ENCODE results near the gene ANKRD18A.
"Not testable (repeated sequence)": the region's sequence is repeated elsewhere in the genome, so short reads cannot be mapped to it uniquely, and the experiment has no call there.

ANKRD18A gene

DNA sequence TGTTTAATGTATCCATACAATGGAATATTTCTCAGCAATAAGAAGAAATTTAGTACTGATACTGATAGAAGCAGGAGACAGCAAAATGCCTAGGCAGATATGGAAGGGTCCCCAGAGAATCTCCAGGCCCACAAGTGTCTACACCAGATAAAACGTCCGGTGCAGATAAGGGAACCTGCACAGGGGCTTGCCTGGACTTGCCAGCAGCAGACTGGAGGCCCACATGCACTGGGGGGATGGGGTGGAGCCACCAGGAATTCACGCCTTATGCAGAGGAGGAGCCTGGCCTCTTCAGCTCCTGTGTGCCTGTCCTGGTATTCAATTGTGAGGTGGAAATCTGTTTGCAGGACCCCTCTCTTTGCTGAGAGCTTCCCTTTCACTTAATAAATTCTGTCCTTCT is 36.6 kb downstream of the ANKRD18A start:
- not testable (repeated sequence) for H3K27ac ChIP-seq

DNA sequence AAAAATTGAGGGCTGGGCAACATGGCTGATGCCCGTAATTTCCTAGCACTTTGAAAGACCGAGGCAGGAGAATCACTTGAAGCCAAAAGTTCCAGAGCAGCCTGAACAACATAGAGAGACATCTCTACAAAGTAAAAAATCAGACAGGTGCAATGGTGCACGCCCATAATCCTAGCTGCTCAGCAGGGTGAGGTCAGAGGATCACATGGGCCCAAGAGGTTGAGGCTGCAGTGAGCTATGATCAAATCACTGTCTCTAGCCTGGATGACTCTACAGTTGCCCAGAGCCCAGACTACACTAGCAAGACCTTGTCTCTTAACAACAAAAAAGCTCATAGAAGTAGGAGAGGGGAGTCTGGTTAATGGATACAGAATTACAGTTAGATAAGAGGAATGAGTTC is 40.3 kb downstream of the ANKRD18A start:
- H4K20me1 ChIP-seq, H3K9ac ChIP-seq: not testable (repeated sequence)

More for the DNA sequence above, 36.6 kb downstream of the ANKRD18A start:
- H3K36me3 ChIP-seq; H3K4me3 ChIP-seq; H4K20me1 ChIP-seq; H3K27me3 ChIP-seq; H3K9ac ChIP-seq; H3K9me3 ChIP-seq (replicated peaks in 1 of 11); H3K4me2 ChIP-seq; H3K4me1 ChIP-seq: not testable (repeated sequence)

DNA sequence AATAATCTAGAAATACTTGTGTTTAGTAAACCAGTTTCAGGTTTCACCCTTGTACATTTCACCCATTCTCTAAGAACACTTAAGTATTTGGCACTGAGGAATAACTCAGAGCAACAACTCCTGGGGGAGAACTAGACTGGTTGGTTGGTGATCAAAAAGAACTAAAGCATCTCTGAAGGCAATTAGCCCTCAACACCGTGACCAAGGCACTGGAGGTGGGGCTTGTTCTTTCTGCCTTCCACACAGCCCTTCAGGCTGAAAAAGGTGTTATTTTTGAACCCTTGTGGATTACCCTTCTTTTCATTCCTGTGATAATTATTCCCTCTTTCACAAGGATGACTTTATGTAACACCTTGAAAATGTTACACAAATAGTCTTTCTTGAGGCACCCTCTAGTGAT is 44.2 kb downstream of the ANKRD18A start:
- not testable (repeated sequence) for H3K9ac ChIP-seq, H3K4me2 ChIP-seq
- peaks cover 0 to 16% (median 6%) of the 10 kb centered on the region in 10 experiments; a peak in 9 of 20 replicates for H3K4me1 ChIP-seq

More for the DNA sequence above, 40.3 kb downstream of the ANKRD18A start:
- H3K9me3 ChIP-seq (replicated peaks in 1 of 11); H3K27me3 ChIP-seq; H3K27ac ChIP-seq; H3K4me3 ChIP-seq; H3K36me3 ChIP-seq; H3K4me1 ChIP-seq; H3K4me2 ChIP-seq: not testable (repeated sequence)

DNA sequence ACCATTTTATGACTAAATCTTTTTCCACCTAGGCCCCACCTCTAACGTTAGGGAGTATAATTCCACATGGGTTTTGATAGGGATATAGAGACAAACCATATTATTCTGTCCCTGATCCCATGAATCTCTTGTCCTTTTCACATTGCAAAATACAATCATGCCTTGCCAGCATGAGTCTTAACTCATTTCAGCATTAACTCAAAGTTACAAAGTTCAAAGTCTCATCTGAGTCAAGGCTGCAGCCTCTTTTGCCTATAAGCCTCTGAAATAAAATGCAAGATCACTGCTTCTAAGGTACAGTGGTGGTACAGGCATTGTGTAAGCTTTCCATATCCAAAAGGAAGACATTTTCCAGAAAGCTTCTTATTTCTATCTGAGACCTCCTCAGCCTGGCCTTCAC is 54.3 kb downstream of the ANKRD18A start:
- H3K27ac ChIP-seq, result not testable (repeated sequence)

More for the DNA sequence above, 44.2 kb downstream of the ANKRD18A start:
- H4K20me1 ChIP-seq; H3K9me3 ChIP-seq (replicated peaks in 1 of 11); H3K4me3 ChIP-seq; H3K36me3 ChIP-seq; H3K27ac ChIP-seq; H3K27me3 ChIP-seq: not testable (repeated sequence)

DNA sequence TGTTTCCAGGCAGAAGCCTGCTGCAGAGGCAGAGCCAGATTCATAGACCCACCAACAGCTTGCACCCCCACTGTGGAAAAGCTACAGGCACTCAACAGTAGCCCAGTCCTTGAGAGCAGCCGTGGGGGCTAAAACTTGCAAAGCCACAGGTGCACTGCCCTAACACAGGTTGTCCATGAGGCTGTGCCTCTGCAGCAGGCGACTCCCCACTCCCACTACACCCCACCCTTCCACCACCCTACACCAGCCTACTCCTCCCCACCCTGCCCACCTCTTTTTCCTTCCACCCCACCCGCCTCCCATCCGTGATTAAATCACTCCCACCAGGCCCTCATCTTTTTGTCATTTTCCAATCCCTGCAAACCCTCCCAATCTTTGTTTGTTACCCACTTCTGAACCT is 55.2 kb downstream of the ANKRD18A start:
- H3K36me3 ChIP-seq; H3K4me1 ChIP-seq; H3K9me3 ChIP-seq (replicated peaks in 1 of 11); H3K27ac ChIP-seq; H3K4me3 ChIP-seq; H3K9ac ChIP-seq; H3K27me3 ChIP-seq; H3K4me2 ChIP-seq; H4K20me1 ChIP-seq: not testable (repeated sequence)

More for the DNA sequence above, 54.3 kb downstream of the ANKRD18A start:
- not testable (repeated sequence) for H3K4me2 ChIP-seq; H3K9me3 ChIP-seq (replicated peaks in 1 of 11); H3K4me3 ChIP-seq; H4K20me1 ChIP-seq; H3K27me3 ChIP-seq; H3K36me3 ChIP-seq; H3K9ac ChIP-seq; H3K4me1 ChIP-seq

DNA sequence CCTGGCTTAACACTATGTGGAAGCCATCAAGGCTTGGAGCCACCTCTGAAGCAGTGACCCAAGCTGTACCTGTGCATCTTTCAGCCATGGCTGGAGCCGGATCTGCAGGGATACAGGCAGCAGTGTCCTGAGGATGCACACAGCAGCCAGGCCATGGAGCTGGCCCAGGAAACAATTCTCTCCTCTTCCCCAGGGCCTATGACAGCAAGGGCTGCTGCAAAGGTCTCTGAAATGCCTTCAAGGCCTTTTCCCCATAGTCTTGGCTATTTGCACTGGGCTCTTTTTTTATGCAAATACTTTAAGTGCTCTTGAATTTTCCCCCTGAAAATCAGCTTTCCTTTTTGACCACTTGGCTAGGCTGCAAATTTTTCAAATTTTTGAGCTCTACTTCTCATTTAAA is 56.5 kb downstream of the ANKRD18A start:
- not testable (repeated sequence) for H4K20me1 ChIP-seq; H3K4me3 ChIP-seq; H3K4me2 ChIP-seq; H3K36me3 ChIP-seq; H3K27me3 ChIP-seq; H3K4me1 ChIP-seq; H3K9me3 ChIP-seq (replicated peaks in 1 of 11); H3K27ac ChIP-seq; H3K9ac ChIP-seq

DNA sequence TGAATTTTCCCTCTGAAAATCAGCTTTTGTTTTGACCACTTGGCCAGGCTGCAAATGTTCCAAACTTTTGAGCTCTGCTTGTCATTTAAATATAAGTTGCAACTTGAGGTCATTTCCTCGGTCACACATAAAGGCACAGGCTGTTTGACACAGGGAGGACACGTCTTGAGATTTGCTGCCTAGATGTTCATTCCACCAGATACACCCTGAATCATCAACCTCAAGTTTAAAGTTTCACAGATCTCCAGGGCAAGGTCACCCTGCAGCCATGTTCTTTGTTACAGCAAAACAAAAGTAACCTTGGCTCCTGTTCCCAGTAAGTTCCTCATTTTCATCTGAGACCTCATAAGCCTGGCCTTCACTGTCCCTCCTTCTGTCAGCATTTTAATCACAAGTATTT is 59.3 kb downstream of the ANKRD18A start:
- not testable (repeated sequence) for H3K27ac ChIP-seq; H3K36me3 ChIP-seq; H3K4me2 ChIP-seq; H4K20me1 ChIP-seq; H3K9ac ChIP-seq; H3K9me3 ChIP-seq (replicated peaks in 1 of 11); H3K27me3 ChIP-seq; H3K4me3 ChIP-seq; H3K4me1 ChIP-seq

DNA sequence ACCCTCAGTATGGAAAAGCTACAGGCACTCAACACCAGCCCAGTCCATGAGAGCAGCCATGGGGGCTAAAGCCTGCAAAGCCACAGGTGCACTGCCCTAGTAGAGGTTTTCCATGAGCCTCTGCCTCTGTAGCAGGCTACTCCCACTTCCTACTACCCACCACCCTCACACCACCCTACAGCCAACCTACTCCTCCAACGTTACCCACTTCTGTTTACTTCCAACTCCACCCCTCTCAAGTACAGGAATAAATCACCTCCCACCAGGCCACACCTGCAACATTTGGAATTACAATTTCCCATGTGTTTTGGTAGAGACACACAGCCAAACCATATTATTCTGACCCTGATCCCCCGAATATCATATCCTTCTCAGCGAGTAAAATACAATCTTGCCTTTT is 61.2 kb downstream of the ANKRD18A start:
- not testable (repeated sequence) for H3K9ac ChIP-seq; H3K27me3 ChIP-seq; H3K27ac ChIP-seq; H3K4me3 ChIP-seq; H3K9me3 ChIP-seq (replicated peaks in 1 of 11); H3K36me3 ChIP-seq; H3K4me2 ChIP-seq; H3K4me1 ChIP-seq; H4K20me1 ChIP-seq

DNA sequence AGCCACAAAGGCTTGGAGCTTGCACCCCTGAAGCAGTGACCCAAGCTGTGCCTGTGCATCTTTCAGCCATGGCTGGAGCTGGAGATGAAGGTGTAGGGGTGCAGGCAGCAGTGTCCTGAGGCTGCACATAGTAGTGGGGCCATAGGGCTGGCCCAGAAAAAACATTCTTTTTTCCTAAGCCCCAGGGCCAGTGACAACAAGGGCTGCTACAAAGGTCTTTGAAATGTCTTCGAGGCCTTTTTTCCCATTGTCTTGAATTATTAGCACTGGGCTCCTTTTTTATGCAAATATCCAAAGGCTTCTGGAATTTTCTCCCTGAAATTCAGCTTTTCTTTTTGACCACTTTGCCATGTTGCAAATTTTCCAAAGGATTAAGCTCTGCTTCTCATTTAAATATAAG is 62.6 kb downstream of the ANKRD18A start:
- not testable (repeated sequence) for H3K9me3 ChIP-seq (replicated peaks in 1 of 11); H3K36me3 ChIP-seq; H3K27ac ChIP-seq; H4K20me1 ChIP-seq; H3K27me3 ChIP-seq; H3K9ac ChIP-seq; H3K4me1 ChIP-seq; H3K4me3 ChIP-seq; H3K4me2 ChIP-seq

DNA sequence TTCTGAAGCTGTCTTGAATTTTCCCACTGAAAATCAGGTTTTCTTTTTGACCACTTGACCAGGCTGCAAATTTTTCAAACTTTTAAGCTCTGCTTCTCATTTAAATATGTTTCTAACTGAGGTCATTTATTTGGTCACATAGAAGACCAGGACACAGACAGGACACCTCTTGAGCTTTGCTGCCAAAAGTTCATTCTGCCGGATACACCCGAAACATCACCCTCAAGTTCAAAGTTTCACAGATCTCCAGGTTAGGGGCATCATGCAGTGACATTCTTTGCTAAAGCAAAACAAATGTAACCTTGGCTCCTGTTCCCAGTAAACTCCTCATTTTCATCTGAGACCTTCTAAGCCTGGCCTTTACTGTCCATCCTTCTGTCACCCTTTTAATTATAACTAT is 65.4 kb downstream of the ANKRD18A start:
- not testable (repeated sequence) for H3K4me1 ChIP-seq; H3K27me3 ChIP-seq; H3K36me3 ChIP-seq; H3K27ac ChIP-seq; H4K20me1 ChIP-seq; H3K9me3 ChIP-seq (replicated peaks in 1 of 11); H3K4me3 ChIP-seq; H3K9ac ChIP-seq; H3K4me2 ChIP-seq

DNA sequence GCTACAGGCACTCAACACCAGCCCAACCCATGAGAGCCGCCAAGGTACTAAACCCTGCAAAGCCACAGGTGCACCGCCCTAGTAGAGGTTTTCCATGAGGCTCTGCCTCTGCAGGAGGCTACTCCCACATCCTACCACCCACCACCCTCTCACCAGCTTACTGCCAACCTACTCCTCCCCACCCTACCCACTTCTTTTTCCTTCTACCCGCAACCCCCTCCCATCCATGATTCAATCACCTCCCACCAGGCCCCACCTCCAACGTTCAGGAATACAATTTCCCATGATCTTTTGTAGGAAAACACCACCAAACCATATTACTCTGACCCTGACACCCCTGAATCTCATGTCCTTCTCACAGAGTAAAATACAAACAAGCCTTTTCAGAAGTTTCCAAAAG is 67.4 kb downstream of the ANKRD18A start:
- not testable (repeated sequence) for H3K4me1 ChIP-seq; H3K9ac ChIP-seq; H3K4me2 ChIP-seq; H3K36me3 ChIP-seq; H3K27me3 ChIP-seq; H4K20me1 ChIP-seq; H3K27ac ChIP-seq; H3K4me3 ChIP-seq; H3K9me3 ChIP-seq (replicated peaks in 1 of 11)

DNA sequence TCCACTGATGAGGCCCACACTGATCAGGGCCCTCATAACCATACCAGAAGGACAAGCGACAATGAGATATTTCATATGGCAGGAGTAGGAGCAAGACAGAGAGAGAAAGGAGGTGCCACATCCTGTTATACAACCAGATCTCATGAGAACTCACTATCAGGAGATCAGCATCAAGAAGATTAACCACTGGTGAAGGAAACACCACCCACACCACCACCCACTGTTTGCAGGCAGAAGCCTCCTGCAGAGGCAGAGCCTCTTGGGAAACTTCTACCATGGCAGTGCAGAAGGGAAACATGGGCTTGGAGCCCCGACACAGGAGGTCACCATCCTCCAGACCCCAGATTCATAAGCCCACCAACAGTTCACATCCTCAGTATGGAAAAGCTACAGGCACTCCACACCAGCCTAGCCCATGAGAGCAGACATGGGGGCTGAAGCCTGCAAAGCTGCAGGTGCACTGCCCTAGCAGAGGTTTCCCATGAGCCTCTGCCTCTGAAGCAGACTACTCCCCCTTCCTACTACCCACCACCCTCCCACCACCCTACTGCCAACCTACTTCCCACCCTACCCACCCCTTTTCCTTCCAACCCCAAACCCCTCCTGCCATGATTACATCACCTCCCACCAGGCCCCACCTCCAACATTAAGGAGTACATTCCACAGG is 73.8 kb downstream of the ANKRD18A start:
- H3K36me3 ChIP-seq; H3K27me3 ChIP-seq; H3K27ac ChIP-seq; H3K9me3 ChIP-seq (replicated peaks in 1 of 11); H4K20me1 ChIP-seq; H3K4me3 ChIP-seq; H3K9ac ChIP-seq; H3K4me1 ChIP-seq; H3K4me2 ChIP-seq: not testable (repeated sequence)

DNA sequence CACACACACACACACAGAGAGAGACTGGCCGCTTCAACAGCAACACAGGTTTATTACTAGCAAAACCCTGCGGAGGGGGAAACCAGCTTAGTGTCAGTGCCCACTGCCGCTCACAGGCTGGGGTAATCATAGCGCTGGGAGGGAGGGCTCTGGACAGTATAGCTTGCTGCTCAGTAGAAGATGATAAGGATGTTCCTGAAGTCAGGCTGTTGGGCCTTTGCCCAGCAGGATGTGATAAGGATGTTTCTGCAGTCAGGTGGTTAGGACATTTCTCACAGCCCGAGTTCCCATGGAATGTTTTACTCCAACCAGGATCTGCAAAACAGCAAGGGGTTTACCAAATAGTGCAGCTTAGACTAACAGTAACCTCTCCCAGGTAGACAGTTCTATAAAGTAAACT is 79.9 kb downstream of the ANKRD18A start:
- H3K36me3 ChIP-seq; H4K20me1 ChIP-seq; H3K4me3 ChIP-seq; H3K4me1 ChIP-seq; H3K4me2 ChIP-seq; H3K27me3 ChIP-seq; H3K9ac ChIP-seq; H3K9me3 ChIP-seq (replicated peaks in 1 of 11); H3K27ac ChIP-seq: not testable (repeated sequence)

Measured in BLaER1 treated with 17β-estradiol and CSF1 and Interleukin-3, amounts not matched to agents 10 nM and 100 nM (cell line).